Measurements from ENCODE around the gene NPY. TPM values are rescaled to one million over a fixed set of nuclear protein-coding genes. Genes with fewer than 3 reads are reported as not detected.
A peak's percentile ranks its signal among the peaks of the same experiment; 100 is the strongest.

NPY gene
- total RNA-seq, 1 donor from 2014 or later = not detected

- no peaks in the 10 kb centered on the region for H3K4me1 ChIP-seq
- H3K4me3 ChIP-seq = no peak overlapping the region
- TF ChIP-seq, protein P1, sequence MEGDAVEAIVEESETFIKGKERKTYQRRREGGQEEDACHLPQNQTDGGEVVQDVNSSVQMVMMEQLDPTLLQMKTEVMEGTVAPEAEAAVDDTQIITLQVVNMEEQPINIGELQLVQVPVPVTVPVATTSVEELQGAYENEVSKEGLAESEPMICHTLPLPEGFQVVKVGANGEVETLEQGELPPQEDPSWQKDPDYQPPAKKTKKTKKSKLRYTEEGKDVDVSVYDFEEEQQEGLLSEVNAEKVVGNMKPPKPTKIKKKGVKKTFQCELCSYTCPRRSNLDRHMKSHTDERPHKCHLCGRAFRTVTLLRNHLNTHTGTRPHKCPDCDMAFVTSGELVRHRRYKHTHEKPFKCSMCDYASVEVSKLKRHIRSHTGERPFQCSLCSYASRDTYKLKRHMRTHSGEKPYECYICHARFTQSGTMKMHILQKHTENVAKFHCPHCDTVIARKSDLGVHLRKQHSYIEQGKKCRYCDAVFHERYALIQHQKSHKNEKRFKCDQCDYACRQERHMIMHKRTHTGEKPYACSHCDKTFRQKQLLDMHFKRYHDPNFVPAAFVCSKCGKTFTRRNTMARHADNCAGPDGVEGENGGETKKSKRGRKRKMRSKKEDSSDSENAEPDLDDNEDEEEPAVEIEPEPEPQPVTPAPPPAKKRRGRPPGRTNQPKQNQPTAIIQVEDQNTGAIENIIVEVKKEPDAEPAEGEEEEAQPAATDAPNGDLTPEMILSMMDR (IDR thresholded peaks at IDR 0.05) = peak; percentile 42
- TF ChIP-seq EZH2phosphoT487 (IDR thresholded peaks at IDR 0.05) = no peak
- H3K4me2 ChIP-seq = no peak overlapping the region
- H3K27me3 Mint-ChIP-seq (ENCODE audit: insufficient read depth, low read depth) = peaks cover 3% of the 10 kb centered on the region
- no peaks in the 10 kb centered on the region for H3K36me3 Mint-ChIP-seq
- H3K9ac ChIP-seq = no peak overlapping the region
- H3F3A ChIP-seq (ENCODE audit: low read depth) = no peaks in the 10 kb centered on the region
- H2AFZ ChIP-seq (replicated peaks) = no peak overlapping the region
- no peaks in the 10 kb centered on the region for H3K9me3 Mint-ChIP-seq
- H3K79me2 ChIP-seq (ENCODE audit: low read depth) = no peaks in the 10 kb centered on the region
- peaks cover 4% of the 10 kb centered on the region for H3K4me1 Mint-ChIP-seq
- H3K27ac ChIP-seq = no peak overlapping the region
- no peaks in the 10 kb centered on the region for H3K36me3 ChIP-seq
- no peaks in the 10 kb centered on the region for H3K9me3 ChIP-seq (ENCODE audit: low read depth)
- DNase-seq (ENCODE audit: low spot score) = peak; percentile 37
- no peak overlapping the region for H3K4me3 Mint-ChIP-seq
- H3K27me3 ChIP-seq = peaks cover 29% of the 10 kb centered on the region
- H3K27ac Mint-ChIP-seq = no peak overlapping the region
- H4K20me1 ChIP-seq (ENCODE audit: low read depth) = no peaks in the 10 kb centered on the region
These were observed 6.1 kb downstream of the NPY start for GRCh38 chr7:24290004-24290641.

DNA sequence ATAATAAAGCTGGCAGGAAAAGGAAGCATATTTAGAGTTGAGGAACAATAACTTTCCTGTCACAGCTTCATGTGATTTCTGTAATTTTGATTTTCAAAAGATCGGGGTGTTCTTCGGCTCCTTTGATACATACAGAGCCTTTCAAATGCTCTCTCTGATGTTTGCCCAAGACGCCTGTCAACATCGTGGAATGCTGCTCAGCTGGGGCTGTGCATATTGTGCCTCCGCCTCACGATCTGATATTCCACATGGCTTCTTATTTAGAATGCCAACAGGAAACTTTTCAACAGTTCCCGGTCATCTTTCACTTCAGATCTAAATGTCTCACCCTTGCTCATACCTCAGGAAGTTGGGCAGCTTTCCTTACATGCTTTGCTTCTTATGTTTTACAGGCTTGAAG lies 7.3 kb downstream of the NPY start:
- Histone ChIP-seq H3K27me3 (peaks cover 17% of the 10 kb centered on the region), H2AFZ (replicated peaks) (no peak overlapping the region), H3F3A (ENCODE audit: low read depth) (no peaks in the 10 kb centered on the region), H3K36me3 (no peaks in the 10 kb centered on the region), H3K79me2 (ENCODE audit: low read depth) (no peaks in the 10 kb centered on the region), H3K4me1 (no peaks in the 10 kb centered on the region), H3K27ac (no peak overlapping the region), H4K20me1 (ENCODE audit: low read depth) (no peaks in the 10 kb centered on the region), H3K4me3 (no peak overlapping the region), H3K4me2 (no peak overlapping the region), H3K9ac (no peak overlapping the region), H3K9me3 (ENCODE audit: low read depth) (no peaks in the 10 kb centered on the region)
- Mint-ChIP-seq H3K9me3 (no peaks in the 10 kb centered on the region), H3K4me1 (peaks cover 4% of the 10 kb centered on the region), H3K4me3 (no peak overlapping the region), H3K36me3 (no peaks in the 10 kb centered on the region), H3K27ac (no peak overlapping the region), H3K27me3 (ENCODE audit: insufficient read depth, low read depth) (no peaks in the 10 kb centered on the region)
- no peak for DNase-seq (ENCODE audit: low spot score)
- TF ChIP-seq, protein P1 (IDR thresholded peaks at IDR 0.05) = no peak
- TF ChIP-seq EZH2 (IDR thresholded peaks at IDR 0.05) = no peak
- no peak for TF ChIP-seq EZH2phosphoT487 (IDR thresholded peaks at IDR 0.05)

GRCh38 chr7:24297362-24297761 lies 13.4 kb downstream of the NPY start:
- no peaks in the 10 kb centered on the region for H3K9me3 ChIP-seq (ENCODE audit: low read depth)
- H3K36me3 Mint-ChIP-seq = no peaks in the 10 kb centered on the region
- no peak overlapping the region for H3K4me3 ChIP-seq
- H3F3A ChIP-seq (ENCODE audit: low read depth) = no peaks in the 10 kb centered on the region
- H3K79me2 ChIP-seq (ENCODE audit: low read depth) = no peaks in the 10 kb centered on the region
- H3K36me3 ChIP-seq = no peaks in the 10 kb centered on the region
- H3K9me3 Mint-ChIP-seq = no peaks in the 10 kb centered on the region
- no peaks in the 10 kb centered on the region for H3K27me3 Mint-ChIP-seq (ENCODE audit: insufficient read depth, low read depth)
- no peak overlapping the region for H3K9ac ChIP-seq
- TF ChIP-seq EZH2 (IDR thresholded peaks at IDR 0.05) = no peak
- TF ChIP-seq, protein P1 (IDR thresholded peaks at IDR 0.05) = no peak
- H3K4me1 ChIP-seq = no peaks in the 10 kb centered on the region
- no peak overlapping the region for H3K27ac ChIP-seq
- H3K27me3 ChIP-seq = no peaks in the 10 kb centered on the region
- no peak overlapping the region for H3K27ac Mint-ChIP-seq
- no peaks in the 10 kb centered on the region for H4K20me1 ChIP-seq (ENCODE audit: low read depth)
- no peak overlapping the region for H3K4me2 ChIP-seq
- no peak overlapping the region for H2AFZ ChIP-seq (replicated peaks)
- DNase-seq (ENCODE audit: low spot score) = no peak
- H3K4me3 Mint-ChIP-seq = no peak overlapping the region
- H3K4me1 Mint-ChIP-seq = no peaks in the 10 kb centered on the region

Measured in neural progenitor cell (in vitro differentiated cells).